Measurements from ENCODE around the gene TANGO2.
"Not testable (repeated sequence)": the region's sequence is repeated elsewhere in the genome, so short reads cannot be mapped to it uniquely, and the experiment has no call there.

Gene TANGO2

DNA sequence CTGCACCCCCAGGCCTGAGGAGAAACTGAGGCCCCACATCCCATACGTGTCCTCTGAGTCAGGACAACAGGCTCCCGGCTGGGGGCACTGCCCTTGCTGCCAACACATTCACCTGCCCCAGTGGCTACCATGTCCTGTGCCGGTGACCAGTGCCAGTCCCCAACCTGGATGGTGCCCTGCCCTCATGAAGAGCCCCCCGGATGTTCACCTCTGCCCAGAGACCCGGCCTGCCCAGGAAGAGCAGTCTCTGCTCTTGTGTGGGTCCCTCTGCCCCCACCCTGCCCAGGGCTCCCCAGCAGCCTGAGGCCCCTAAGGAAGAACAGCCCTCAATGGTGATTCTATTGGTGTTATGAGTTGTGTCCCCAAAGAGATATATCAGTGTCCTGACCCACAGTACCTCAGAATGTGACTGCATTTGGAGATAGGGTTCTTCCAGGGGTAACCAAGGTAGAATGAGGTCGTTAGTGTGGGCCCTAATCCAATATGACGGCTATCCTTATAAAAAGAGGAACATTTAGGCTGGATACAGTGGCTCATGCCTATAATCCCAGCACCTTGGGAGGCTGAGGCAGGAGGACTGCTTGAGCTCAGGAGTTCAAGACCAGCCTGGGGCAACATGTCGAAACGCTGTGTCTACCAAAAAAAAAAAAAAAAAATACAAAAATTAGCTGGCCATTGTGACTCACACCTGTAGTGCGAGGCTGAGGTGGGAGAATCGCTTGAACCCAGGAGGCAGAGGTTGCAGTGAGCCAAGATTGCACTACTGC lies 45.9 kb downstream of the TANGO2 start:
- DNase-seq = no peak

DNA sequence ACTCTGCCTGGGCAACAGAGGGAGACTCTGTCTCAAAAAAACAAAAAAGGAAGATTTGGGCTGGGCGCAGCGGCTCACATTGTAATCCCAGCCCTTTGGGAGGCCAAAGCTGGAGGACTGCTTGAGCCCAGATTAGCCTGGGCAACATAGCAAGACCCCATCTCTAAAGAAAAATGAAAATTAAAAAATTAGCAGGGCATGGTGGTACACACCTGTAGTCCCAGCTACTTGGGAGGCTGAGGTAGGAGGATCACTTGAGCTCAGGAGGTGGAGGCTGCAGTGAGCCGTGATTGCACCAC lies 46.4 kb downstream of the TANGO2 start:
- not testable (repeated sequence) for DNase-seq

DNA sequence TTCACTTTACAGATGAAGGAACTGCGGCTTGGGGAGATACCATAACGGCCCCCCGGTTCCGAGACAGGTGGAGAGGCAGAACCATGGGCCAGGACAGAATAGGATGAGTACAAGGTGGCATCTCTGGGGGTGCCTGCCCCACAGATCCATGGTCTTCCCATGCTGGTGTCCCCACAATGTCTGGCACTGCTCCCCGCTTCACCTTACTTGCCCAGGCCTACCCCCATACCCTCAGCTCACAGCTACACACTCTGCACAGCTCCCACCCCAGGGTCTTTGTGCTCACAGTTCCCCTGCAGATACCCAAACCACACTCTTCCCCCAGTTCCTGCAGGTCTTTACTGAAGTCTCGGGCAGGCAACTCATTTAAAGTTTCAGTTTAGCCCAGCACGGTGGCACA lies 47.7 kb downstream of the TANGO2 start:
- no peak for DNase-seq

DNA sequence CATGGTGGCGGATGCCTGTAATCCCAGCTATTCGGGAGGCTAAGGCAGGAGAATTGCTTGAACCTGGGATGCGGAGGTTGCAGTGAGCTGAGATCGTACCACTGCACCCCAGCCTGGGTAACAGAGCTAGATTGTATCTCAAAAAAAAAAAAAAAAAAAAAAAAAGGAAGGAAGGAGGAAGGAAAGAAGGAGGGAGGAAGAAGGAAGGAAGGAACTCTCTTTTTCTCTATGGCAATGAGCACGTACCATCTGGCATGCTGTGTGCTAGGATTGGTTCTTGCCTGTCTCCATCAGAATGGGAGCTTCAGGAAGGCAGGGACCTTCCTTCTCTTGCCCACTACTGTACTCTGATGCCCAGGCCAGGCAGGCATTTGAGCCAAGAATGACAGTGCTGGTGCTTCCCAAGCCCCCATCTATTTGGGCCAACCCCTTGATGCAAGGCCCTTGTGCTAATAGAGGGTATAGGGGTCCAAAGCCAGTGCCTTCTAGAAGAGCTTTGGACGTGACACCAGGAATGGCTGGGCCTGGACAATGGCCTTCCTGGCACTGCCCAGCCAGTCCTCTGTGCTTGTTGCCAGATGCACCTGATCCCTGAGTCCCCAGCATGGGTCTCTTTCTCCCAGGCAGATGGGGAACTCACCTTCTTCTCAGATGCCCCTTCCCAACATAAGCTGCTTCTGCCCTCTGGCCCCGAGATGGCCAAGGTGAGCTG lies 48.6 kb downstream of the TANGO2 start:
- no peak for DNase-seq

DNA sequence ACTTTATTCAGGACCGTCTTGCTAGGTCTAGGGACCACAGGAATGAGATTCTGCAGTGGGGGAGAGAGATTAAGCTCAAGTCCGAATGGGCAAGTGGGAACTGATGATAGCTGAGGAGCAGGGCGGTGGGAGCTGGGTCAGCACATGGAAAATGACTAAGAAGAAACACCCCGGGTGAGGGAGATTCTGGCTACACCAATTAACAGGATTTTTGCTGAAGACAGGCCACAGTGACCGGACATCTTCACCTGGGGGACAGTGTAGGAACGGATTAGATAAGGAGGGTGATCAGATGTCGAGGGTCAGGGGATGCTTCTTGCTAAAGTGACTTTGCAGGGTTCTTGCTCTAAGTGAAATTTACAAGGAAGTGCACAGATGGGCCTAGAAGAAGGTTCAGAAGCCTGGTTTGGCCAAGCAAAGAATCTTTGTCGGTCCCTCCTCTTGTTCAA lies 50.6 kb downstream of the TANGO2 start:
- no peak for DNase-seq

DNA sequence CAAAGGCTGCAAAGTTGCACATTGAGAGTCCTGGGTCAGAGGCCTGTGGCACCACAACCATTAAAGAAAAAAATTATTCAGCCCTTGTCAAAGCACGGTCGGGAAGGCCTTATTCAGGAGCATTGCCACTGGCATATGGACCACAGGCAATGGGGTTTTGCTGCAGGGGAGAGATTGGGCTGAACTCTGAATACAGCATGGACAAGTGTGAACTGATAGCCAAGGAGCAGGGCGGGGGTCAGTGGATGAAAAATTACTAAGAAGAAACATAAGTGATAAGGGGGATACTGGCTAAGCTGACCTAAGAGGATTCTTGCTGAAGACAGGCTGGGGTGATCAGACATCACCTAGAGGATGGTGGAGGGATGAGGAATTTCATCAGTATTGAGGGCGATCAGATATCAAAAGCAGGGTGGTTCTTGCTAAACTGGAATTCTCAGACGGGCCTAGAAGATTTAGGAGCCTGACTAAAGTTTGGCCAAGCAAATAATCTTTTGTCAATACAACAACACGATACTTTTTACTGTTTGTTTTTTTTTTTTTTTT lies 55.8 kb downstream of the TANGO2 start:
- no peak for DNase-seq

DNA sequence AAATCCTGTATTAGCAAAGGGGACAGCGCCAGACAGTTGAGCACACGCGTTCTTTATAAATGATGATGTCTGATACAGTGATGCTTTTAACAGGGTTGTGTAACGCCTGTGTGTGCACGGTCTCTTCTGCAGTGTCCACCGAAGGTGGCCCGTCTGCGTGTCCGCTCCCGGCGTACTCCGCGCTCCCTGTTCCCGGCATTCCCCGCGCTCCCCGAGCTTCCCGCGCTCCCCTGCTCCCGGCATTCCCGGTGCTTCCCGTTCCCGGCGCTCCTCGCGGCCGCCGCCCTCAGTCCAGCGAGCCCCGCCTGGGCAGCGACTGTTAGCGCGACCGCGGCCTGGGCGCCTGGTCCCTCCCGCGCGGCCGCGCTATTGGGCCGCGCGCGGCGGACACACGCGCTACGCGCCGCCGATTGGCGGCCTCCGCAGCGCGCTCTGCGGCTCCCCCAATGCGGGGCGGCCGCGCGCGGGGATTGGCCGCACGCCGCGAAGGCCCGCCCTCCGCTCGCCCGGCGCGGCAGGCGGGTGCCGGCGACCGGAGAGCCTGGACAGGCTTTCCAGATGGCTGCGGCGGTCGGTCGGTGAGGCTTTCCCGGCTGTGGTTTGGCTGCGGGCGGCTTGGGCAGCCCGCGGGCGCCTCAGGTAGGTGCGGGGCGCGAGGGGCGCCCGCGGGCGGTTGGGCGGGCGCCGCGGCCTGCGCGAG lies 59.0 kb downstream of the TANGO2 start, which contains the start of gene DGCR8:
Gene DGCR8 (plus strand): TSS at position 497 of the 700 bp plus-strand sequence. CDS start 5,723 bp downstream, outside the sequence.
- peak; percentile 52 for DNase-seq

DNA sequence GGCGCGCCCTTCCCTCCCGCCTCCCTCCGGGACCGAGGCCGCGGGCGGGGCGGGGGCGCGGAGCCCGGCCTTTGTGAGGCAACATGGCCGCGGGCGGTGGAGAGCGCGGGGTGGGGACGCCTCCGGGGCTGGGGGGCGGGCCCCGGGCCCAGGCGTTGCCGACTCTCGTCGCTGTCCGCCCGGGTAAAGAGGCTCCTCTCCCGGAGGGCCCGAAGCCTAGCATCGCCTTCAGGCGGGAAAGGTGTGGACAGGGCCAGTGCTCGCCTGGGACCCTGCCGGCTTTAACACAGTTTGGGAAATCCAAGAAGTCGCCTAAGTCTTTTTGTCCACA lies 59.5 kb downstream of the TANGO2 start:
- peak; percentile 65 for DNase-seq

DNA sequence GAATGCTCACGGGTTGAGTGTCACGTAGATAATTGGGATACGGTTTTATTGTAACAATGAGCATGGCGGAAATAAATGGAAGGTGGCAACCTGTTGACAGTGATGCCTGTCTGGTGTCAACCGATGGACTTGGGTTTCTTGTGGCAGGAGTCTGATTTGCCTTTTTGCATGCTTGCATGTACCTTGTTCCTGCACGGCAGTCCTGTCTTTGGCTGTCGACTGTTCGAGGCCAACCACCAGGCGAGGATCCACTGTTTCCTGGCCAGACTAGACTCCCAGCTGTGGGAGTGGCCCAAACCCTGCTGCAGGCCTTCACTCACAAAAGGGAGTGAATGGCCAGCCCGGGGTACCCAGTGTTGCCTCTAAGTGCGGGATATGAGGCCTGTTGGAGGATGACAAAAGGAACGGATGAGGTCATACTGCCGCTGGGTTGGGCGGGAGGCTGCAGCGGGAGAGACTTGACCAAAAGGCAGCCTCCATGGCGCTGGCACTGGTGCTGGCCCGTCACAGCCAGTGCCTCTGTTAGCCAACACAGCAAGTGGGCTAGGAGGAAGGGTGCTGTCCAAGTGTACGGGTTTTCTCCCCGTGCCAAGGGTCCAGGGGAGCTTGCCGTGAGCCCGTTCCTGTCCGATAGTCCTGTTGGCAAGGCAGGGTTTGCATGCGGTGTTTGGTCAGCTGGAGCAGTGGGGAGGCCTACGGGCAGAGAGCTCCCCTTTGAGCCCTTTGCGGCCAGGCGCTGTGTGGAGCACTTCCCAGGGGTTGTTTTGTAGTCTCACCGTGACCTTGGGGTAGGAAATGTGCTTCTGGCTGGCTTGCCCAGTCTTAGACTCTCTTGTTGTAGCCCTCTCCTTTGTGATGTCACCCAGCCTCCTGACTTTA lies 60.1 kb downstream of the TANGO2 start:
- DNase-seq = peak; percentile 18

DNA sequence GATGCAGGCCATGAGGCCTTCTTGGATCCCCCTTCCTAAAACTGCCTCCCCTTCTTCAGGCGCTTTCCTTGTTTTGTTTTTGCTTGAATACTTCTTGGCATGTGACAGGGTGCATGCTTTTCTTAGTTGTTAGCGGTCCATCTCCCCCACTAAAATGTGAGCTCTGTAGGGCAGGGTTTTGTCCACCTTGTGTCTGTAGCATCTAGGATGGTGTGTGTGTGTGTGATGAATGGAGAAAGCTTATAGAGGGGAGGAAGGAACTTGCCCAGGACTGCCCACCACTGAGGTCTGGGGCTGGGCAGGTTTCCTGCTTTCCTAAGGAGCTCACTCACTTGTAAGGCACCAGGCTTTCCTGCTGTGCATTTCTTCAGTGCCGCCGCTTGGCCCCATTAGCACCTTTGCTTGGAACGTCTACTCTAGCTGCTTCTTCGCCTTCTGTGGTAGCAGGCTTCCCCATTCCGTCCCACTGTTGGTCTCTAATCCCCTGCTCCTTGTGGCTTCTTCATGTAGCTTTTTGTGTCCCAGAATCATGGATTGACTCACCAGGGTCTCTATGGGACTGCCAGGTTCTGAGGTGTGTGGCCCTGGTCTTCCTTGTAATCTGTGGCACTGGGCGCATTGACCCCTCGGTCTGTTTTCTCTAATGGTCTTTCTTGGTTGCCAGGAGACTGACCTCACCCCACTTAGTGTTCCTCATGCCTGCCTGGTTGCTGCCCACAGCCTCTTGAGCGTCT lies 62.4 kb downstream of the TANGO2 start:
- no peak for DNase-seq

DNA sequence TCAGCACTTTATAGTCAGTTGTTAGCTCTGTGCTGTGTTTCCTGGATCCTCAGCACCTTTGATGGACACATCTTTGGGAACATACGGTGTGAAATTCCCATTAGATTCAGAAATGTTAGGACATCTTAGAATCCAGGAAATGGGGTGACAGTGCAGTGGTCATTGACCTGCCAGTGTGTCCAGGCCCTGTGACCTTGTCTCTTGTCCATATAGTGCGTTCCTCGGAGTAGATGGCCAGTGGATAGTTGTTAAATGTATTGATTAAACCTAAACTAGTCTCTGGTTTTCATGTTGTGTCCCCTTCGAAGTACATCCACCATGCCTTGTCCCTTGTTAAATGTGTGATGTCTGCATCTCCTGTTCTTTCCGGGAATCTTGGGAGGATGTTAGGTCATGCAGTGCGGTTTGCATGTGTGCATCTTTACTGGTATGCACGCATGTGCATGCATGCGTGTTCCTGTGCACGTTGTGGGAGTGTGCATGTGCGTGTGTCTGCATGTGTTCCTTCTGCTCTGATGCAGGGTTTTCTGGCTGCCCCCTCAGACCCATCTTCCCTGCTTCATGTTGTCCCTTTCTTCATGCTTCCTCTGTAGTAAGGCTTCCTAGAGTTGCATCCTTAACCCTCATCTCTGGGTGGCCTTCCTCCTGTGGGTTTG lies 63.1 kb downstream of the TANGO2 start:
- DNase-seq = no peak

DNA sequence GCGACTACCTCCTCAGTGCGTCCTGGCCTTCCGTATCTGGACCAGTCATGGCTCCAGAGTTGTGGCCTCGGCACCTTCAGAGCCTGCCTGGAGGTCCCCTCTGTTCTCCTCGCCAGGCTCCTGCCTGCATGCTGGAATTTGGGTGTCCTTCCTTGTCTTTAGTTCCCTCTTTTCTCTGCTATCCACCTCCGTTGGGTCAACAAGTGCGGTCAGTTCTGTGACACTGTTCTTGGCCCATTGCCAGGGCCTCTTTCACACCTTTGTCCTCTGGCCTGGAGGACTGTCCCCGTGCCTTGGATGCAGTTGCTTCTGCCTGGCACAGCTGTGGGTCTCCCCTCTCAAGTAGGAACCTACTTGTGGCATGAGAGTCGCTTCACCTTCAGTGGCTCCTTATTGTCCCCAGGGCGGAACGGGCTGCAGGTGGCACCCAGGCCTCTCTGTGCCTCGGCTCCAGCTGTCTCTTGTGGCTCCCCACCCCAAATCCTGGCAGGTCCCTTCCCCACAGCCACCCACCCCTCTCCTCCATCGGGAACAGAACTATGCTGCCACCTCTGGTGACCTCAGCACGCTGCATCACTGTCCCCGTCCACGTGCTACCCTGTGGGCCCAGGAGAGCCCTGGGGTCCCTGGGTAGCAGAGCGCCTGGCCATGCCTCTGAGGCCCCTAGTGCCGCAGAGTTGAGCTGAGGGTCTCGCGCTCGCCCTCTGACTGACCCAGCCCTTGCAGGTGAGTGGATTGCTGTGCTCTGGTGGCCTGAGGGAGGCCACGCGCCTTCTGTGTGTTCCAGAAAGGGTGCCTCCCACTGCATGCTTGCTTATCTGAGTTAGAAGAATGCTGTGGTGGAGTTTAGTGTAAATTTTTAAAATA lies 63.9 kb downstream of the TANGO2 start:
- peak; percentile 19 for DNase-seq

DNA sequence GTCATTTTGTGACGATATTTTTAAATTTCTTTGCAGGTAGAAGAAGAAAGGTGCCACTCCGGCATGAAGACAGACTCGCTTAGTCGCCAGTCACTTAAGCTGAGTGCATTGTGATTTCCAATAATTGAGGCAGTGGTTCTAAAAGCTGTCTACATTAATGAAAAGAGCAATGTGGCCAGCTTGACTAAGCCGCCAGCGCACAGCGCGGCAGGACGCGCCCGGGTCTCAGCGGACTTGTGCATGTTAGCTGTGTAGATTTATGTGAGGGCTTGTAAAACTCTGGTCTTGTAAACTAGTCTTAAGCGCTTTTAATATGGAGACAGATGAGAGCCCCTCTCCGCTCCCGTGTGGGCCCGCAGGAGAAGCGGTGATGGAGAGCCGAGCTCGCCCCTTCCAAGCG lies 64.7 kb downstream of the TANGO2 start:
- no peak for DNase-seq

DNA sequence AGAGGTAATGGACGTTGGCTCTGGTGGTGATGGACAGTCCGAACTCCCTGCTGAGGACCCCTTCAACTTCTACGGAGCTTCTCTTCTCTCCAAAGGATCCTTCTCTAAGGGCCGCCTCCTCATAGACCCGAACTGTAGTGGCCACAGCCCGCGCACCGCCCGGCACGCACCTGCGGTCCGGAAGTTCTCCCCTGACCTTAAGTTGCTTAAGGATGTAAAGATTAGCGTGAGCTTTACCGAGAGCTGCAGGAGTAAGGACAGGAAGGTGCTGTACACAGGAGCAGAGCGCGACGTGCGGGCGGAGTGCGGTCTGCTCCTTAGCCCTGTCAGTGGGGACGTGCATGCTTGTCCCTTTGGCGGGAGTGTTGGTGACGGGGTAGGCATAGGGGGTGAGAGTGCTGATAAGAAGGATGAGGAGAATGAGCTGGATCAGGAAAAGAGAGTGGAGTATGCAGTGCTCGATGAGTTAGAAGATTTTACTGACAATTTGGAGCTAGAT lies 65.2 kb downstream of the TANGO2 start:
- DNase-seq = no peak

DNA sequence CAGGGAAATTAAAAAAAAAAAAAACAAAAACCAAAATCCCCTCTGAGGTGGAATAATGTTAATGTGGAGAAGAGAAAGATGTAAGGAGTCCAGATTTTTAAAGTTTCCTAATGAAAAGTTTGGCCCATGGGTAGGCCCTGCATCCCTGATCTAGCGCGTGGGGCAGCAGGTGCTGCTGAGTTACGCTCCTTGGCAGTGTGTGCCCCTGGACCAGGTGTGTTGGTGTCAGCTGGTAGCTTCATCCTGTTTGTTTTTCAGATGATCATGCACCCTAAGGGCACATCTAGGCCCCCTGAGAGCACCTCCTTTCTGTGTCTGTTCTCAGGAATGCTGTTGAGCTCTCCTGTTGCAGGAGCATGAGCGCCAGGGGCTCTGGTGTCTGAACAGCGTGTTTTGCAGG lies 65.9 kb downstream of the TANGO2 start:
- no peak for DNase-seq

DNA sequence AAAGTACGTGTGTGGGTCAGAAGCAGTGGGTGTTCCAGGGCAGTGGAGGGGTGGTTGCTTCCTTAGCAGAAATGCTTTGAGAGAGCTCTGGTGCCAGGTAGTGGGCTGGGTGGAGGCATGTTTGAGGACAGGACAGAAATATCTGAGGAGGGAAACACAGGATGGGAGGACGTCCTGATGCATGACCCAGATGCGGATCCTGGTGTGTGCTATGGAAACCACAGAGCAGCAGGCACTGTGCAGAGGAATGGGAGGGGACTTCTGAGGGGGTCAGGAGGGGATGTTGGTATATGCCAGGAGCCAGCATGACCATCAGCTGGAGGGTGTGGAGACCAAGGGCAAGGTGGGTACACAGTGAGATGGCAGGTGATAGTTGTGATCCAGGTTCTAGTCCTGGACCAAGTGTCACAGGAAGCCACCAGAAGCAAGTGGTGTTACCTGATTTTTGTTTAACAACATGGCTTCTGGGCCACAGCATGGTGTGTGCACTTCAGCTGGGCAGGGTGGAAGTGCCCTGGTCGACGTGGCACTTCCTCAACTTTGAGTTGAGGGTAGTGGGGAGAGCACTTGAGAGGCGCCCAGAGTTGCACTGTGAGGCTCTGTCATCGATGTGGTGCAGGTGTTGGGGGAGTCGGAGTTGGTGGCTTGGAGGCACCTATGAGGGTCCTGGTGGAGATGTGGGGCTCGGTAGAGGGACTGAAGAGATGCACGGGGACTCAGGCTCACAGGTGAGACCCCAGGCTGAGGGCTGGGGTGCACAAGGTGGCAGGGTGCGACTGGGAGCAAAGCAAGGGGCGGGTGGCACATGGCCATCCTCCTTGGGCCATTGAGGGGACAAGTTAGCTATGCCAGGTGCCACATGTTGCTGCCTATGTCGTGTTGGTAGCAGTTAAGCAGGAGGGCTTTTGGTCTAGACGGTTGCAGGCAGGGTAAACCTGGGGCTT lies 66.7 kb downstream of the TANGO2 start:
- no peak for DNase-seq

DNA sequence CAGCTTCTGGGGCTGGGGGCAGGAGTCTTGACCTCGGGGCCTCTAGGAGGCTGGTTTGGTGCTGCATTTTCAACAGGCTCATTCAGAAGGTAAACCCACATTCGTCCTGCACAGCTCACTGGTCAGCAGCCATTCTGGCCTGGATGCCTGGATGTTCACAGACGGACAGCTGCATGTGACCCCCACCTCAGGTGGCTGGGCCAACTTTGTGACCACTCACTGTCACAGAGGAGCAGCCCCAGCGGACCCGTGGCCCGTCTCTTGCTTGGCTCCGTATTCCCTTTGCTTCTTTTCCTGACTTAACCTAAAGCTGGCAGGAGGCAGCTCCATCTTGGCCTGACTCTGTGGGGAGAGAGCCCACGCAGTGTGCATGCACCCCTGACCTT lies 67.3 kb downstream of the TANGO2 start:
- no peak for DNase-seq

DNA sequence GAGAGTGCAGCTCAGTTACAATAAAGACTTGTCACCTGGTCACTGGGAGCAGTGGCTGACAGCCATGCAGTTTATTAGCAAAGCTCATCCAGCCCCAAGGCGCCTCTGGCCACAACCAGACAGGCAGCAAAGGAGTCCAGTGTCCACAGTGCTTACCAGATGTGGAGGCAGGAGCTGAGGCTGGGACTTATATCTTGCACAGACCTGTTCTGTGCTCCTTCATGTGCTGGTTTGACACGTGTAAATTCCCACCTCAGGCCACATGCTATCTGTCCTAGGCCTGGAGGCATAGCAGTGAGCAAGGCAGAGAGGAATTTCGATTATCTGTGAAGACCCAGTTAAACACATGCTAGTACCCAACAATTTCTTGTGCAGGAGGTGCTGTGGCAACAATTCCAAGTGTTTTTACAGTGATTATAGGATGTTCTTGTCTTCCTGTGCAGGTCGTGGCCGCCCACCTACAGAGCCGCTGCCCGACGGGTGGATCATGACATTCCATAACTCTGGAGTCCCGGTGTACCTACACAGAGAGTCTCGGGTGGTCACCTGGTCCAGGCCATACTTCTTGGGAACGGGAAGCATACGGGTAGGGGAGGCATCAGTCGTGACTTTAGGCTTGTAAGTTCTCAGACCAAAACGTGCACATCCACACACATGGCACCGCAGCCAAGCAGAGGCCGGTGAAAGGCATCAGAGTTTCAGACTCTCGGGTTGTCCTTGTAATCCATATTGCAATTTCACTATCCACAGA lies 68.5 kb downstream of the TANGO2 start:
- DNase-seq = no peak
